Measurements from ENCODE around the gene VCX2.
"Not testable (repeated sequence)": the region's sequence is repeated elsewhere in the genome, so short reads cannot be mapped to it uniquely, and the experiment has no call there.

VCX2 gene

DNA sequence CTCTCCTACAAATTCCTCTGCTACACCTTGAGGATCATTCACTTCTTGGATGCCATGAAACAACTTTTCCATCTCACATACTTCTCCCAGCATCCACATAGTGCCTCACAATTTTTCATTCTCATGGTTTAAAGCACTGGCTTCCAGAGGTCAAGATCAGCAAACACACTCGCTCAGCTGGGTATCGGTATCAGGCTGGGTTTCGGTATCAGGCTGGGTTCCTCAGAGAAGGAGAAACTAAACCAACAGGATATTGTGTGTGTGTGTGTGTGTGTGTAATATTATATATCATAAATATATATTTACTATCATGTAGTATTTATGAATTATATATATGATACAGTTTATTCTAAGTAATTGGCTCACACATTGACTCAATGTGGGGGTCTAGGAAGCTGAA, at the start of gene VCX2:
Gene VCX2 (minus strand): TSS at position 99 of the 400 bp plus-strand sequence. CDS start 624 bp downstream, outside the sequence.
- not testable (repeated sequence) for DNase-seq (ENCODE audit: low spot score)

DNA sequence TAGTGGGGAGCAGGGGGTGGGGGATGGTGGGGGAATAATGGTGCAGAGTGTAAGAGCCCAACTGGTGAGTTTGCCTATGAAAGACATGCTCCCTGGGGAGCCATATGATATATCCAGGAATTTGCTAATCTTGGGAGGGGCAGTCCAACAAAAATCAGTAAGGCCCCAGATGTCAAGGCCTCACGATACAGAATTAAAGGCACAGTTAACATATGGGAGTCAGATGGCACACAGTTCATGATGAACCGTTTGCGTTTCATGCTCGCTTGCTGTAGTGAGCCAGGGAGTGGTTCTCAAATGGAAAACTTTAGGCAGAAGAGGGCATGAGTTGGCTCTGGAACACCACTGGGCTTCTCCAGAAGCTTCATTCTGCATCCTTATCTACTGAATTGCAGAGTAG, 33.9 kb upstream of the VCX2 start:
- no peak for DNase-seq (ENCODE audit: low spot score)

DNA sequence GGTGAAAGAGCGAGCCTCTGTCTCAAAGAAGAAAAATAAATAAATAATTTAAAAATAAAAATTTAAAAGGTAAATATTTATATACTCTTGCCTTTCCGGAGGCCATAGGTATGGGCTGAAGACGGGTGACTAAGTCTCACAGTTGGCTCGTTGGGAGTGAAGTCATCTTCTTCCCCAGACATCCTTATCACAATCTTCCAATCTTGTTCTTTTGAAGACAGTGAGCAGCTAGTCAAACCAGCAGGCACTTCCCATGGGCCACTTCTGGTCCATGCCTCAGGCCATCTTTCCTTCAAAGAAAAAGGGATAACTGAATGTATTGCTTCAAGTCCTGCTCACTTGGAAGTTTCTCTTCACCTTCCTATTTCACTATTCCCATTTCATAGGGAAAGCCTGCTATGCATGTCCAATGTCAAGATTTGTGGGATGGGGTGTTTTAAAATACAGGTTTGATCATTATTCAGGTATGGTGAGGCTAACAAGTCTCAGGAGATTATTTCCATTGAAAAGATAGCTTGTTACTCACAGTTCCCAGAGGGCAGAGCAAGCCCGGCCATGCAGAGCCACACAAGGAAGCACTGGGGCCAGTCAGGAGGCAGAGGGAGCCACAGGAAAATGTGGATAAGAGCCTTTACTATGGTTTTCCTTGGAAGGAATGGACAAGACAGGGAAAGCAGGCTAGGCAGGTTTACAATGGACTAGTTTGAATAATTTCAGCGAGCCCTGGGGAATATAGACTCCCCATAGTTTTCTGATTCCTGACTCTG, 33.3 kb upstream of the VCX2 start:
- DNase-seq (ENCODE audit: low spot score): no peak

DNA sequence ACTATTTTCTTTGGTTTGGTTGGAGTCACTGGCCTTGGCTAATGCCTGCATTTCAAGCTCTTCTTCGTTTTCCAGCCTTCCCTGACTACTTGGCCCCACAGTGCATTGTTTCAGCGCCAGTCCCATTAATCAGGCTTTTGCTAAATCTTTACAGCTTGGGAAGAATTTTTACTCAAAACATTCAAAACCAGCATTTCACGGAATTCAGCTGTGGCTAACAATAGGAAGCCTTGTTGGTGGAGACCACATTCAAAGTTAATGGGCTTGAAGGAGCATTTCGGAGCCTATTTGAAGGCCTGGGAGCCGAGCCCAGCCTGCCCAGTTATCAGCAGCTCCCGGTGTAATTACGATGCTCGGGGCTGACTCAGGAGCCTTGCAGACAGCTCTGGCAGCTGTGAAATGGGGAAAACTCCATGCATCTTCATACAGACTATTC, 30.8 kb upstream of the VCX2 start:
- DNase-seq (ENCODE audit: low spot score): no peak

DNA sequence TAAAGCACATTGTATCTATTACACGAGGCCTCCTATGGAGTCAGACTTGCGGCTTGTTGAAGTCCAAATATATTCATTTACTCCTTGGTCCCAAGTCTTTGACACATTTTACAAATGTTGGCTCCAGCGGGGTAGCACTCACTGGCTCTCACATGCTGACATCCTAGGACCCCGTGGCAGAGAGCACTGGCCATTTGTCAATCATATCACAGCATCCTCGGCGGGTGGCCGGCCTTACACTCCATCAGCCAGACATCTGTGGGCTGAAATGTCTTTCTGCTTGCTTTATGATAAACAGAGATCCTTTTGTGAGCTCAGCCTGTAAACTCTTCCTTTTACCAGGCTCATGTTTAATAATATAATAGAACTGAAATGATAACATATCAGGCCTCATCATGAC, 25.7 kb upstream of the VCX2 start:
- no peak for DNase-seq (ENCODE audit: low spot score)

DNA sequence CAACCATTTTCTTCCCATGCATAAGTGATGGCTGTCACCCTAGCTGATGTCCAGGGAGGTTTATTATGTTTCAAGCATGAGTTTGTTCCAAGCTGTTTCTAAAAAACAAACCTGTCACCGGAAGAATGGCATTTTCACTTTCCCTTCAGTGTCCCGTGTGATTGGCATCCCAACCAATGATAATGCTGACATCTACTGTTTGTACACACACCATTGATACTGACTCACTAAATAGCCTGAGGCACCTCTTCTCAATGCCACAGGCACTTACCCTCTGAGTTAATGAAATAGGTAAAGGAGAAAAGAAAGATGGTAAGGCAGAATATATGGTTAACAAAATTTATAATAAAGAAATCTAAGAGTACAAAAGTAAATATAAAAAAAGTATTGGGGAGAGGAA, 23.1 kb upstream of the VCX2 start:
- no peak for DNase-seq (ENCODE audit: low spot score)

DNA sequence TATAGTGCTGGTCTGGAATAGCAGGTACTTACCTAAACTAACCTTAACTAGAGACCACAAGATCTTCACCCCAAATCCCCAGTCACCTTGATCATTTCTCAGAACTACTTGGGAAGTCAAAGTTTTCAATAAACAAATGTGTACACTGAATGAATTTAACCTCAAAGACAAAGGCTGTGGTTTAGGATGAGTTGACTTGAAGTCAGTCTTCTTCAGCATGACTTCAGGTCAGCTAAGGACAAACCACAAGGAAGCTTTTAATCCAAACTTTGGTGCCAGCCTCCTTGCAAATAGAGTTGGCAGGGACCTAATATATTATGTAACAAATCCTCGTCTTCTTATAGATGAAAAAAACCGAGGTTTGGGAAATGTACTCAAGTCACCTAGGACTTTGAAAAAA, 21.2 kb upstream of the VCX2 start:
- no peak for DNase-seq (ENCODE audit: low spot score)

DNA sequence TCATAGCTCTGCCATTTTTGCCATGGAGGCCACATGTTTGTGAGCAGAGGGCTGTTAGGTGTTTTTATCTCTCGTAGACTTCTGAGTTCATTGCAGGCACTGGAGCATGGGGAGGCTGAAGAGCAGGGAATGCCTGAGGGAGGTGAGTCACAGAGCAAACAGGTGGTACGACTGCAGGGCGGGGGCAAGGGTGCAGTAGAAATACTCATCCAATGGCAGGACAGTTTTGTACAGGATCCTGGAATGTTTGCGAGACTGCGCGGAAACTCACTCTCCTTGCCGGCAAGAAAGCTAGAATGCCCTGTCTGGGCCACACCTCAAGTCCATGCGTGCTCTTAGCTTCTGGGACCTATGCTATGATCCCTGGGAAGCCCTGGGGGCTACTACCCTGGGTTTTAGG, 20.0 kb upstream of the VCX2 start:
- DNase-seq (ENCODE audit: low spot score): no peak

DNA sequence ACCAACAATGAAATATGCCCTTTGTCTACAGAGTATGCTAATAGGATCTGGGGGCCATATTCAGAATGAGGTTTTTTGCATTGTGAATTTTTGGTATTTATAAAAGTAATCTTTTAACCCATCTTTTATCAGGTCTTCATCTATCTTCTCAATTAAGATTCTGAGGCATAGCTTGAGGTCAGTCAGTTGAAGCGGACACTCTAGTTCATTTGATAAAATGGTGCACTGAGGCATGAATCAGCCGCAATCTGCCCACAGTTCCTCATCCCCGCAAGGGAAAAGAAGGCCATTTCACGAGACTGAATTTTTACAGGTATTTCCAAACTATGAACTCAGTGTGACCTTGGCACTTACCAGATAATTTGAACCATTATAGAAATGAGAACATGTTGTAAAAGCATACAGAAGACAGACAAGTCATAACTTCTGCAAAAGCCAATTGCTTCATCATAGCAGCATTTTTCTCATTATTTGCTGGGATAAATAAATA, 19.3 kb upstream of the VCX2 start:
- no peak for DNase-seq (ENCODE audit: low spot score)

DNA sequence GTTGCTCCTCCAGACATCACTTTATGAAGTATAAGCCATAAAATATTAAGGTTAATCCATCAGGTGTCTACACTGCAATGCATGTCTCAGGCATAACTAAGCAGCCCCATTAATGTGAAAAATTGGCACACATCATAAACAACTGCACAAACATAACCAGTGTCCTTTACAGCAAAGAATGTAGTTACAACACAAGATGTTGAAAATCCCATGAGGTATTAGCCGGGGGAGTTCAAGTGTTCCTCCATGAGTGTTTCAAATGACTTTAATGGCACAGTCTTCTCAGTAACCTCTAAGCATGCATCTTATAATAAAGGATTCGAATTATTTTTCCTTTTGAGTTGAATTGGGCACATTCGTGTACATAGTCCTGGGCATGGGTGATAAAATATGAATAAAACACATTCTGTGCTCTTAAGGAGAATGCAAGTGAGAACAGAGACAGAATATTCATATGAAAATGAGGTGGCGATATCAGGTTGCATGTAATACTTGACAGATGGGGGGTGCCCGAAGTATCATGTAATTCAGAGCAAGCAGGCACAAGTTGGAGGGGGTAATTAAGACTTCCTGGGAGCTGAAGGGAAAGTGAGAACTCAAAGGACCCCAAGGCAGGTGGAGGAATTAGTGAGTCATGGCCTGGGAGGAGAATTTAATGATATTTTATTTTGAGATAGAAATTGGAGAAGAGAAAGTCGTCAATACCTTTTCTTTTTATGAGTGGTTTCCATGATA, 18.2 kb upstream of the VCX2 start:
- DNase-seq (ENCODE audit: low spot score): no peak

DNA sequence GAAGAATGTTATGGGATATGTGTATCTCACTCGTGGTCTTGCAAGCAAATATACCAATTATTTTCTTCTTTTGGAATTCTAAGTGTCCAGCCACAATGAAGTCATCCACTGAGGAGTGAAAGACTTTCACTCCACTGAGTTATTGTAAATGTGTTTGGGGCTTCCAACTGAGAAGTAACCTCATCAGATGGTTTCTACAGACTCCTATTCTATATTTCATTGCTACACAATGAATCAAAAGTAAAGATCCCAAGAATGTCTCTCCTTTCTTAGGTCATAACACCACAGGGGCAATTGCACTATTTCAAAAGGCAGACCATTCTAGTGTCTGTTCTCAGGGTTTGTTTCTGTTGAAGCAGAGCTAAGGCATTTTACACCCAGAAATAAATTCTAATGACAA, 12.3 kb upstream of the VCX2 start:
- no peak for DNase-seq (ENCODE audit: low spot score)

DNA sequence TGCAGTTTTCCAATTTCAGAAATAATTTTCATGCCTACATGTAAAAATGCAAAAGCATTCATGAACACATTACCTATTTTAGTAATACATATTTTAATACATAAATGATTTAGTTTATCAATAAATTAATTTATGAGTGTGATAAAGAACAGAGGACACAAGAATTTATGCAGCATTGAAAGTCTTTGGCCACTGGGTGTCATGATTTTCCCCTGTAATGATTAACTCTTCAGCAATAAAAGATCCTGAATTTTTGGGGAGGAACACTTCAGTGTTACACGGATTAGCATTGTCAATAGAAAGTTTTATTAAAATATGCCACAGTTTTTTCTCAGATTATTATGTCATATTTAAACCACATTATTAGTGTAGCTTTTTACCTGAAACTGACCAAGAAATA, 8.6 kb upstream of the VCX2 start:
- no peak for DNase-seq (ENCODE audit: low spot score)

DNA sequence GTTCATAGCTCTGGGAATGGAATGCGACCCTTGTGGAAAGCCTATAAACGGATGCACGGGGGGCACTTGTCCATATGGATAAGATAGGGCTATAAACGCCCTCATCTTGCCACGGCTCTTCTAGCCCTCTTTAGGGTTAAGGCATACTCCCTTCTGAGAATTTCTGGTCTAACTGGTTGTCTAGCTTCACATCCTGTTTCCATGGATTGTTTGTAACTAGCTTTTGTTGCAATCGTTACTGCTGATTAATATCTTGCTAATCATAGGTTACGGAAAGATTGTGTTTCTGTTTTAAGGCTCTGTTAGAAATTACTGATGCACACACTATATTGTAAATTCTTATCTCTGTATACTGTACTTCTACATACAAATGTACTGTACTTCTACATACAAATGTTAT, 17.1 kb downstream of the VCX2 start:
- DNase-seq (ENCODE audit: low spot score): not testable (repeated sequence)

DNA sequence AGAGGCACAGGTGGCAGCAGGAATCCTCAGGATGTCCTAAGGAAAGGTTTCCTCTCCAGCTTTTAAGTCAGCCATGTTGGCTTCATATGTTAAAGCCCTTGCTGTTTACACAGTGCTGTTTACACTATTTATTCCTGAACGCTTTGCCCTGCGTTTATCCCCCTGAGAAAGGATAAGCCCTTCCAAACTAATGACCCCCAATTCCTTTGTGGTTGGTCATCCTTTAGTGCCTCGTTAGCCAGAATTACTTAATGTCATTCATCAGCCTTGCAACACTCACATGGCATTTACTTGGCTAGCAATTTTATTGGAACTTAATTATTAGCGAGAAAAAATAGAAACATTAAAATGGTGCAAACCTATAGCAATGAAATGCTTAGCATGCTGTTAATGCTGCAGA, 23.8 kb downstream of the VCX2 start:
- DNase-seq (ENCODE audit: low spot score): no peak

DNA sequence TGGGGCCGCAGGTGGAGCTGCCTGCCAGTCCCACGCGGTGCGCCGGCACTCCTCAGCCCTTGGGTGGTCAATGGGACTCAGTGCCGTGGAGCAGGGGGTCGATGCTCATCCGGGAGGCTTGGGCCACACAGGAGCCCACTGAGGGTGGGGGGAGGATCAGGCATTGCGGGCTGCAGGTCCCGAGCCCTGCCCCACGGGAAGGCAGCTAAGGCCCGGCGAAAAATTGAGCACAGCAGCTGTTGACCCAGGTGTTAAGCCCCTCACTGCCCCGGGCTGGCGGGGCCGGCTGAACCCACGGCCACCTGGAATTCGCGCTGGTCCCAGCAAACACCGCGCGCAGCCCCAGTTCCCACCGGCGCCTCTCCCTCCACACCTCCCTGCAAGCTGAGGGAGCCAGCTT, 26.1 kb downstream of the VCX2 start:
- DNase-seq (ENCODE audit: low spot score): no peak

DNA sequence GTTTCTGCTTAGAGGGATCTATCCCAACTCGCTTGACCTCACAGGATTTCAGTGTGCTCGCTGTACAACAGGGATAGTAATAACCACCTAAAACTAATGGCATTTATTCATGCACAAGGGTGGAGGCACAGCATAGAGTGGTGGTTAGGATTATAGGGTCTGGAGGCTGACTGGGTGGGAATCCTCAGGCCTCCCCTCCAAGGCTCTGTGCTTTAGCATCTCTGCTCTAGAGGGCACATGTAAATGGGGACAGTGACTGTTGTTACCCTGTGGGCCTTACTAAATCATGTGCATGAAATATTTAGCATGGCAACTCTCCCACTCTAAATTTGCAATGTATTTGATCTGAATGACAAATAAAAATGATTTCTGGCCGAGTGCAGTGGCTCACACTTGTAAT, 29.2 kb downstream of the VCX2 start:
- no peak for DNase-seq (ENCODE audit: low spot score)

DNA sequence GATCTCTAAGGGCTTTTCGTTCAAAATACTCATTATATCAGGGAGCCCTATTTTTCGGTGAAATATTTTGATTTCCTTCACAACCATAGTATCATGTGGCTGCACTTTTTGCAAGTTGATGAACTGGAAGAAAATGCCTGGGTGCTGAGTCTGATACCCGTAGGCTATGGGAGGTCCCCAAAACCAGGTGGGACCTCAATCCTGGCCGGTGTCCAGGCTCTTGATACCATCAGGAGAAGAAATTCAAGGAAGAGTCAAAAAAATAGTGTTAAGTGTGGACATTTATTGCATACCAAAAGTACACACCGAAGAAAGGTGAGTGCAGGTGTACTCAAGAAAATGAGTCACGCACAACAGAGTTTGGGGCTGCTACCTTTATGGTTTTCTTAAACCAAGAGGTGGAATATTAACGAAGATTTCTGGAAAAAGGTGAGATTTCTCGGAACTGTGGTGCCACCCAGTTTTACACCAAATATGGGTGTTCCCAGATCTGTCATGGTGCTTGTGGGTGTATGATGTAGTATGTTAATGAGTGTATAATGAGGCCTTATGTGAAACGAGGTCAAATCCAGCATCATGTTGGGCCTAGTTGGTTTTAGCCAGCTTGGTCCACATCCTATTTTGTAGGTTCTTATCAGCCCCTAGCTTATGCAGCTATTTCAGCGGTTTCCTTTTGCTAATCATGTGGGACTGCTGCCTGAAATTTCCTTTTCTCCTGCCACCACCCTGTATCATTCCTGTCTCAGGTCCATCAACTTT, 29.9 kb downstream of the VCX2 start:
- DNase-seq (ENCODE audit: low spot score): no peak

DNA sequence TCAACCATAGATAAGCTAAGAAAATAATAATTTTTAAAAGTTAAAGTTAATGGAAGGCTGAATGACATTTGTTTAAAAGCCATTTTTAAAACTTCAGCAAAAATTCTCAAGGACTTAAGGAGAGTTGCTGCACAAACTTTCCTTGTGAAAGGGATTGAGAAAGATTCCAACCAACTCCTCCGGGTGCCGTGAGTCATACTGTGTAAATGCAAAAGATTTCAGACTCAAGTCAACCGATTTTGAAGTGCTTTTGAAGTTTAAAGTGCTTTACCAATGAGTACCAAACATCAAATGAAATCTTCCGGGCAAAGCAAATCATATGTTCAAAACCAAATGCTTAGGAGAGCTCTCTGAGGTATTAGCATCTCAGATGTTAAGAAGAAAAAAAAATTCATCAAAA, 31.4 kb downstream of the VCX2 start:
- no peak for DNase-seq (ENCODE audit: low spot score)

DNA sequence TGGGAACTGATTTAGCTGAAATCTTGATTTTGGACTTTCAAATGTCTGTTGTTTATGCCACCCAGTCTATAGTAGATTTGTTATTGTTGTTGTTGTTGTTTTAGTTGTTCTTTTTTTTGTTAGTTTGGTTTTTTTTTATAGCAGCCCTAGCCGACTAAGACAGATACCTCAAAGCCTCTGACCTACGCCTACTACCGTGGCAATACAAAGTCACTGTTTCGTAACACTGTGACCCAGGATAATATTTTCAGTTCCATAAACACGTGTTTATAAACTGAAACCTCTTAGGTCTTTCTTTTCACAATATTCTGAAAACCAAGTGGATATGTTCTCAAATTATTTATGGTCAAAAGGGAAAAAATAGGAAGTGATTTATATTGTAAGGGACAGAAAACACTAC, 32.8 kb downstream of the VCX2 start:
- DNase-seq (ENCODE audit: low spot score): no peak

DNA sequence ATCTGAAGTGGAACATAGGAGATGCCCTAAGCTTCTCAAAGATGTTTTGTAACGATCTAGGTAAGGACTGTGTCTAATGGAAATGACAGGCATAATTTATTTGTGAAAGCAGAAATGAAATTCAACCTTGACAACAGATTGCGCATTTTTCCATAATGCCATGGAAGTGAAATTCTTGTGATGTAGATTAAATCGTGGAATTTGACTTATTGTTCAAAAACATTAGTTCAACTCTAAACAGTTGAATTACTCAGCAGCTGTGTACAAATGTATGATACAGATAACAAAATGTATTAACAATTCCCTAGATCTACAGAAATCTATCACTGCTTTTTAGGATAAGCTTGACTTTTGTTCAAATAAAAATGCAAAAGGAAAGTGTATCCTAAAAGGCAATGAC, 44.4 kb downstream of the VCX2 start:
- no peak for DNase-seq (ENCODE audit: low spot score)

DNA sequence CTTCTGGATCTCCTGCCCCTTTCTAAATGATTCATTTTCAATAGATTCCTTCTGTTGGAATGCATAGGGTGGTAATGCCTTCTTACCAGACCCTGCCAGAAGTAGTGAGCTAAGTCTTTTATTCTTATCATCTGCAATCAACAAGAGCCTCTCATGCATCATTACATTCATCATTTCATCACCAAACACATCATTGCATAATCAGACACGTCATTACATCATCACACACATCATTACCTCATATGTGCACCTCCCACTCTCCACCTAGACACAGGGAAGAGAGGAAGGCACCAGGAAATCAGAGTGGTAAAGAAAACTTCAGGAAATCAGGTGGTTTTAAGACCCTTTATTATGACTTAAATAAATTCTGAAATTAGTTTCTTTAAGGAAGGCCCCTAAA, 45.0 kb downstream of the VCX2 start:
- no peak for DNase-seq (ENCODE audit: low spot score)

DNA sequence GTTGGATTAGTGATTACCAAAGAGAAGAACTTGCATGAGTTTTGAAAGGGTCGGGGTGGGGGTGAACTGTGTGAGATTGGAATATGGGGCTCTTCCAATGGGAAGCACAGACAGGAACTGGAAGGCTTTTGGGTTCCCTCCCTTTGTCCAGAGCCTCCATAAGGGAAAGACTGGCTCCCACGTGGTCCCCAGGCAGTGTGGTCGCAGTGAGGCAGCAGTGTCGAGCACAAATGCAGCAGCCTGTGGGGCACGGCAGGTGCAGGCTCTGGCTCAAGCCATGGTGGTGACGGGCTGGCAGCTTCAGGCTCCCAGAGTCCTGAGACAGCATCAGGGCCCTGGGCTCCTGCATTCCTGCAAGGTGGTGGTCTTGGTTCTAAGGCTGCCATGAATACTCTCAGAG, 45.5 kb downstream of the VCX2 start:
- no peak for DNase-seq (ENCODE audit: low spot score)

DNA sequence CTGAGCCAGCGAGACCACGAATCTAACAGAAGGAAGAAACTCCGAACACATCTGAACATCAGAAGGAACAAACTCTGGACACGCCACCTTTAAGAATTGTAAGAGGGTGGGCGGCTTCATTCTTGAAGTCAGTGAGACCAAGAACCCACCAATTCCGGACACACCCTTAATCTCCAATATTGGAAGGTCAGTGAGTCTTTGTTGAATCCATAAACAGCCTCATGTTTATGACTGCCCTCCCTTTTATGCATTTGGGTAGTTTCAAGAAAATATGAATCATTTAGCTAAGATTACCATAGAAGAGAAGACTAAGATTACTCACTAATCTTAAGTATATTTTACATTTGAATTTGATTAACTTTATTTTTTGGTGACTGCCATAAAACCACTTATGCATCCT, 48.5 kb downstream of the VCX2 start:
- no peak for DNase-seq (ENCODE audit: low spot score)

All from hepatic stellate cell (primary cell).